Transverse colon (tissue), 4 donors: ENCODE results near the gene PRR19.

Experiments used
- CTCF ChIP-seq, 5 experiments: fragments of 200-600 bp in 3 of 5; fragments of 450-650 bp in 2 of 5; sonication (generic) in 3 of 5; IDR thresholded peaks; 1 replicate in 2 of 5; 2 replicates in 3 of 5; pipeline ENCODE4 v1.5.1; 2016 to 2017; ENCODE audit warnings: antibody characterized with exemption in 5 of 5, inconsistent platforms in 3 of 5, mild to moderate bottlenecking in 2 of 5, moderate library complexity in 1 of 5
- EP300 ChIP-seq: sonication (generic); formaldehyde crosslinking; IDR thresholded peaks from one replicate; pipeline ENCODE4 v1.6.1; 2017; ENCODE audit warnings: antibody characterized with exemption, low read depth
- POLR2A ChIP-seq: fragments of 450-650 bp; IDR thresholded peaks from one replicate; pipeline ENCODE4 v1.6.1; 2016; ENCODE audit warnings: antibody characterized with exemption, mild to moderate bottlenecking, moderate library complexity
- POLR2AphosphoS5 ChIP-seq, 3 donors: sonication (generic); formaldehyde crosslinking; IDR thresholded peaks; one replicate each; pipeline ENCODE4 v1.6.1; 2016; ENCODE audit warnings: antibody characterized with exemption in 3 of 3

DNA sequence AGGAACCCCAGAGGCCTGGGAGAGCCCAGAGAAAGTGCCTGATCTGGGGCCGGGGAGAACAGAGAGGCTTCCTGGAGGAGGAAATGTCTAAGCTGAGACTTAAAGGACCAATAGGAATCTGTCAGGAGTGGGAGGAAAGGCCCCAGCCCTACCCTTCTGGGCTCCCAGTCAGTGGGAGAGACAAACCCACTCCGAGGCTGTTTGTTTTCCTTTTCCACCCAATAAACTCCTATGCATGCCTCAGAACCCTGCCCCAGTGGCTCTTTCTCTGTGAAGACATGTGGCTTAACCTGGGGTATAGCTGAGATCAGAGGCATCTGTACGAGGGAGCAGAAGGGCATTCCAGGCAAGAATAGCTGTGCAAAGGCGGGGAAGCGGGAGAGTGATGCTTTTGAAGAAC, 25.4 kb downstream of the PRR19 start:
- TF ChIP-seq CTCF (IDR thresholded peaks at IDR 0.05) (no peak), EP300 (no peak), POLR2AphosphoS5 (IDR thresholded peaks at IDR 0.05) (no peak), POLR2A (no peak)
